H9 (cell line): ENCODE measurements around the gene VILL. TPM values are rescaled to one million over a fixed set of nuclear protein-coding genes. Genes with fewer than 3 reads are reported as not detected.

Experiments
- DNase-seq: peaks from one replicate; pipeline ENCODE4 v3.0.0-alpha.2; 2017
- H2AFZ ChIP-seq: one replicate; pipeline ENCODE4 v1.6.1; 2013; ENCODE audit warnings: mild to moderate bottlenecking, low read length, control low read depth, moderate library complexity
- H2AK5ac ChIP-seq: 2 replicates; pipeline ENCODE4 v1.6.1; 2013; ENCODE audit warnings: low read length, control low read depth, mixed read lengths; ENCODE audit not compliant: insufficient read length
- H2BK120ac ChIP-seq: one replicate; pipeline ENCODE4 v1.6.1; 2013; ENCODE audit warnings: low read depth, mild to moderate bottlenecking, low read length, control low read depth, inconsistent platforms; ENCODE audit not compliant: poor library complexity, severe bottlenecking
- H2BK12ac ChIP-seq: 2 replicates; pipeline ENCODE4 v1.6.1; 2013; ENCODE audit warnings: low read length, control low read depth, mixed read lengths, low read depth; ENCODE audit not compliant: insufficient read length
- H2BK15ac ChIP-seq: 2 replicates; pipeline ENCODE4 v1.6.1; 2013; ENCODE audit warnings: low read depth, low read length, control low read depth
- H2BK20ac ChIP-seq: one replicate; pipeline ENCODE4 v1.6.1; 2013; ENCODE audit warnings: low read depth, mild to moderate bottlenecking, low read length, control low read depth, inconsistent platforms; ENCODE audit not compliant: poor library complexity, severe bottlenecking
- H2BK5ac ChIP-seq: 2 replicates; pipeline ENCODE4 v1.6.1; 2013; ENCODE audit warnings: low read length, control low read depth, mixed read lengths; ENCODE audit not compliant: insufficient read length
- H3K14ac ChIP-seq: 2 replicates; pipeline ENCODE4 v1.6.1; 2013; ENCODE audit warnings: low read length, control low read depth; ENCODE audit not compliant: insufficient read depth
- H3K18ac ChIP-seq: 2 replicates; pipeline ENCODE4 v1.6.1; 2013; ENCODE audit warnings: low read depth, mild to moderate bottlenecking, mixed read lengths, low read length, control low read depth; ENCODE audit not compliant: insufficient read length
- H3K23ac ChIP-seq: 2 replicates; pipeline ENCODE4 v1.6.1; 2013; ENCODE audit warnings: low read length, control low read depth, mixed read lengths, low read depth; ENCODE audit not compliant: insufficient read length
- H3K23me2 ChIP-seq: 2 replicates; pipeline ENCODE4 v1.6.1; 2013; ENCODE audit warnings: low read depth, mild to moderate bottlenecking, mixed read lengths, low read length, control low read depth; ENCODE audit not compliant: insufficient read length, poor library complexity, severe bottlenecking
- H3K27ac ChIP-seq: 2 replicates; pipeline ENCODE4 v1.5.1; 2013; ENCODE audit warnings: low read length, control low read depth, mixed read lengths, low read depth; ENCODE audit not compliant: insufficient read length
- H3K27me3 ChIP-seq: 2 replicates; pipeline ENCODE4 v1.6.1; 2013; ENCODE audit warnings: low read length, control low read depth, inconsistent platforms; ENCODE audit not compliant: insufficient read depth
- H3K4ac ChIP-seq: 2 replicates; pipeline ENCODE4 v1.6.1; 2013; ENCODE audit warnings: low read depth, mild to moderate bottlenecking, control low read depth, inconsistent platforms, low read length, moderate library complexity
- H3K4me1 ChIP-seq: 2 replicates; pipeline ENCODE4 v1.6.1; 2013; ENCODE audit warnings: low read length, control low read depth, inconsistent platforms; ENCODE audit not compliant: insufficient read depth
- H3K4me2 ChIP-seq: 2 replicates; pipeline ENCODE4 v1.6.1; 2013; ENCODE audit warnings: low read length, control low read depth, mixed read lengths; ENCODE audit not compliant: insufficient read length, insufficient read depth
- H3K56ac ChIP-seq: 2 replicates; pipeline ENCODE4 v1.6.1; 2013; ENCODE audit warnings: low read depth, mild to moderate bottlenecking, mixed read lengths, low read length, control low read depth; ENCODE audit not compliant: insufficient read length
- H3K79me1 ChIP-seq: 2 replicates; pipeline ENCODE4 v1.6.1; 2013; ENCODE audit warnings: low read depth, mild to moderate bottlenecking, moderate library complexity, low read length, control low read depth, inconsistent platforms; ENCODE audit not compliant: insufficient read depth, poor library complexity, severe bottlenecking
- H3K79me2 ChIP-seq: 2 replicates; pipeline ENCODE4 v1.6.1; 2013; ENCODE audit warnings: low read length, control low read depth, inconsistent platforms; ENCODE audit not compliant: insufficient read depth
- H3K9ac ChIP-seq: 2 replicates; pipeline ENCODE4 v1.6.1; 2013; ENCODE audit warnings: low read length, control low read depth, mixed read lengths; ENCODE audit not compliant: insufficient read length; ENCODE audit errors: extremely low read depth
- H3K9me3 ChIP-seq: one replicate; pipeline ENCODE4 v1.6.1; 2013; ENCODE audit warnings: low read depth, low read length, inconsistent platforms; ENCODE audit not compliant: control insufficient read depth
- H3T11ph ChIP-seq: one replicate; pipeline ENCODE4 v1.6.1; 2013; ENCODE audit warnings: mild to moderate bottlenecking, low read length, control low read depth, inconsistent platforms
- H4K20me1 ChIP-seq: one replicate; pipeline ENCODE4 v1.6.1; 2013; ENCODE audit not compliant: control insufficient read depth, insufficient read length, insufficient read depth
- H4K5ac ChIP-seq: 2 replicates; pipeline ENCODE4 v1.6.1; 2013; ENCODE audit warnings: low read depth, mild to moderate bottlenecking, mixed read lengths, low read length, control low read depth; ENCODE audit not compliant: insufficient read length
- H4K8ac ChIP-seq: replicated peaks from 2 replicates; pipeline ENCODE4 v1.6.1; 2013; ENCODE audit warnings: low read length, control low read depth, mixed read lengths, low read depth; ENCODE audit not compliant: insufficient read length
- H4K91ac ChIP-seq: 2 replicates; pipeline ENCODE4 v1.6.1; 2013; ENCODE audit warnings: low read depth, mild to moderate bottlenecking, moderate library complexity, mixed read lengths, low read length, control low read depth; ENCODE audit not compliant: insufficient read length
- H3K27ac Mint-ChIP-seq, 3 experiments: 2 replicates in 2 of 3; 3 replicates in 1 of 3; pipeline ENCODE4 v1.8.0; 2020 to 2021; ENCODE audit warnings: mixed read lengths in 3 of 3, mild to moderate bottlenecking in 1 of 3, moderate library complexity in 1 of 3
- H3K27me3 Mint-ChIP-seq: 2 replicates; pipeline ENCODE4 v1.8.0; 2021; ENCODE audit warnings: low read depth, mild to moderate bottlenecking, moderate library complexity, mixed read lengths
- H3K36me3 Mint-ChIP-seq, 3 experiments: 2 replicates in 2 of 3; 3 replicates in 1 of 3; pipeline ENCODE4 v1.8.0; 2020 to 2021; ENCODE audit warnings: low read depth in 3 of 3, mixed read lengths in 3 of 3; ENCODE audit not compliant: insufficient read depth in 1 of 3
- H3K4me1 Mint-ChIP-seq, 2 experiments: 2 replicates each; pipeline ENCODE4 v1.8.0; 2020; ENCODE audit warnings: mixed read lengths in 2 of 2
- H3K4me3 Mint-ChIP-seq, 2 experiments: 2 replicates in 1 of 2; 3 replicates in 1 of 2; pipeline ENCODE4 v1.8.0; 2020 to 2021; ENCODE audit warnings: mild to moderate bottlenecking in 2 of 2, mixed read lengths in 2 of 2, moderate library complexity in 1 of 2
- H3K9me3 Mint-ChIP-seq, 2 experiments: 2 replicates in 1 of 2; 3 replicates in 1 of 2; pipeline ENCODE4 v1.8.0; 2020; ENCODE audit warnings: mild to moderate bottlenecking in 2 of 2, mixed read lengths in 2 of 2, moderate library complexity in 1 of 2
- CTCF ChIP-seq: fragments of 200-600 bp; sonication (generic); conservative IDR thresholded peaks from 3 replicates; pipeline ENCODE4 v1.8.0; 2021; ENCODE audit warnings: antibody characterized with exemption, mild to moderate bottlenecking
- WGBS: extraction: QIAGEN DNeasy Blood & Tissue Kit; methylation state at CpG from one replicate; pipeline ENCODE4 v1.1.7; 2013; ENCODE audit warnings: missing lambda C conversion rate, low lambda C conversion rate, mixed read lengths; ENCODE audit not compliant: insufficient read length; ENCODE audit errors: extremely low coverage; 5-methylcytosine and 5-hydroxymethylcytosine counted together
- total RNA-seq: library from RNA; stranded (reverse); gene quantifications from 2 replicates; pipeline ENCODE4 v1.2.1, GENCODE V29; 2021

The VILL gene
- total RNA-seq, 1 experiment from 2014 or later = 3.2 TPM

- no peak overlapping the region for H2BK15ac ChIP-seq
- no peak for DNase-seq
- no CpG with 5 or more reads among the region's 10 CpGs for WGBS
- H3K14ac ChIP-seq = no peak overlapping the region
- no peak for TF ChIP-seq CTCF
- no peak overlapping the region for H4K8ac ChIP-seq
- no peak overlapping the region for H4K91ac ChIP-seq
- Mint-ChIP-seq H3K4me3 (no peak overlapping the region), H3K27ac (no peak overlapping the region), H3K36me3 (peaks cover 0 to 4% (median 2%) of the 10 kb centered on the region in 3 experiments; a peak in 3 of 7 replicates), H3K4me1 (peaks cover 16 to 35% of the 10 kb centered on the region in 2 experiments), H3K27me3 (peaks cover 18% of the 10 kb centered on the region), H3K9me3 (no peaks in the 10 kb centered on the region; a peak in 1 of 5 replicates)
- no peaks in the 10 kb centered on the region for H3K23me2 ChIP-seq
- H3K79me2 ChIP-seq = no peaks in the 10 kb centered on the region
- no peak overlapping the region for H3K4ac ChIP-seq
- H3K9me3 ChIP-seq = no peaks in the 10 kb centered on the region
- no peak overlapping the region for H2BK120ac ChIP-seq
- no peaks in the 10 kb centered on the region for H3K79me1 ChIP-seq
- H4K5ac ChIP-seq = no peak overlapping the region
- no peak overlapping the region for H2BK5ac ChIP-seq
- H3K23ac ChIP-seq = no peak overlapping the region
- no peaks in the 10 kb centered on the region; the same call in 1 of the 2 replicates for H3K27me3 ChIP-seq
- no peak overlapping the region for H3T11ph ChIP-seq
- no peak overlapping the region for H3K56ac ChIP-seq
- H2AFZ ChIP-seq = no peak overlapping the region
- H2AK5ac ChIP-seq = no peak overlapping the region
- H3K9ac ChIP-seq = no peak overlapping the region
- H3K27ac ChIP-seq = no peak overlapping the region
- H3K18ac ChIP-seq = no peak overlapping the region
- H4K20me1 ChIP-seq = no peaks in the 10 kb centered on the region
- peaks cover 2% of the 10 kb centered on the region; the same call in 1 of the 2 replicates for H3K4me1 ChIP-seq
- H2BK12ac ChIP-seq = no peak overlapping the region
- no peak overlapping the region for H2BK20ac ChIP-seq
- H3K4me2 ChIP-seq = no peak overlapping the region
Observed at GRCh38 chr3:37997342-37997741, 6.8 kb downstream of the VILL start.
